HepG2 (cell line): ENCODE data around the gene ANAPC2. TPM values are rescaled to one million over a fixed set of nuclear protein-coding genes. Genes with fewer than 3 reads are reported as not detected.
A peak's percentile ranks its signal among the peaks of the same experiment; 100 is the strongest.

Experiments used
- CC2D1A ChIP-seq: sonication (generic); formaldehyde crosslinking; IDR thresholded peaks from 2 replicates; pipeline ENCODE4 v1.8.1; 2023; ENCODE audit warnings: mild to moderate bottlenecking, missing genetic modification reagents
- IKZF4 ChIP-seq: sonication (generic); formaldehyde crosslinking; IDR thresholded peaks from 2 replicates; pipeline ENCODE4 v1.5.1; 2020; ENCODE audit warnings: borderline replicate concordance, mild to moderate bottlenecking, low read depth, missing genetic modification reagents; ENCODE audit errors: not compliant biosample characterization
- MTA1 ChIP-seq: sonication (generic); formaldehyde crosslinking; IDR thresholded peaks from 2 replicates; pipeline ENCODE4 v1.4.0; 2020; ENCODE audit warnings: missing genetic modification reagents, mild to moderate bottlenecking, borderline replicate concordance
- NFYC ChIP-seq: IDR thresholded peaks from 2 replicates; pipeline ENCODE4 v1.6.1; 2016; ENCODE audit warnings: missing genetic modification reagents, missing compliant biosample characterization
- REL ChIP-seq: sonication (generic); formaldehyde crosslinking; conservative IDR thresholded peaks from 2 replicates; pipeline ENCODE4 v1.8.0; 2022; ENCODE audit warnings: mild to moderate bottlenecking, missing genetic modification reagents, moderate library complexity
- ZNF512 ChIP-seq: sonication (generic); formaldehyde crosslinking; IDR thresholded peaks from 2 replicates; pipeline ENCODE4 v1.4.0; 2020; ENCODE audit warnings: mild to moderate bottlenecking, missing genetic modification reagents
- ZNF558 ChIP-seq: sonication (generic); formaldehyde crosslinking; IDR thresholded peaks from 2 replicates; pipeline ENCODE4 v1.9.0; 2022; ENCODE audit warnings: mild to moderate bottlenecking, missing genetic modification reagents, borderline replicate concordance
- ZNF670 ChIP-seq: sonication (generic); formaldehyde crosslinking; IDR thresholded peaks from 2 replicates; pipeline ENCODE4 v1.8.0; 2022; ENCODE audit warnings: mild to moderate bottlenecking, missing genetic modification reagents, borderline replicate concordance
- ZNF709 ChIP-seq: sonication (generic); formaldehyde crosslinking; IDR thresholded peaks from 2 replicates; pipeline ENCODE4 v1.5.0; 2020; ENCODE audit warnings: mild to moderate bottlenecking, missing genetic modification reagents
- polyA plus RNA-seq, 8 experiments: library from polyadenylated mRNA; depleted of rRNA in 3 of 8; stranded (reverse) in 7 of 8; unstranded in 1 of 8; fragments of >200 nt; fragmentation: Illumina TruSeq in 4 of 8; extraction: Trizol in 4 of 8; gene quantifications; 2 replicates each; pipeline versions ENCODE4 v1.2.1 to v1.2.3, GENCODE V29; 2011 to 2016; ENCODE audit warnings: low read depth in 4 of 8, missing spikeins in 1 of 8, mixed read lengths in 1 of 8; ENCODE audit not compliant: insufficient read depth in 1 of 8
- total RNA-seq, 5 experiments: library from RNA; depleted of rRNA; stranded (reverse); fragments of >200 nt; fragmentation: Illumina TruSeq; extraction: Trizol; gene quantifications; 2 replicates each; pipeline ENCODE4 v1.2.3, GENCODE V29; 2016; ENCODE audit warnings: low read depth in 1 of 5
- TF ChIP-seq, protein P1 (sequence below): sonication (generic); formaldehyde crosslinking; IDR thresholded peaks from 2 replicates; pipeline ENCODE4; 2020; ENCODE audit warnings: missing genetic modification reagents, mild to moderate bottlenecking, borderline replicate concordance
- TF ChIP-seq, protein P2 (sequence below): sonication (generic); formaldehyde crosslinking; IDR thresholded peaks from 2 replicates; pipeline ENCODE4 v1.4.0; 2020; ENCODE audit warnings: missing genetic modification reagents, borderline replicate concordance
- TF ChIP-seq, protein P3 (sequence below): sonication (generic); formaldehyde crosslinking; IDR thresholded peaks from 2 replicates; pipeline ENCODE4 v1.4.0; 2020; ENCODE audit warnings: missing genetic modification reagents
- TF ChIP-seq, protein P4 (sequence below): sonication (generic); formaldehyde crosslinking; IDR thresholded peaks from 2 replicates; pipeline ENCODE4 v1.4.0; 2020; ENCODE audit warnings: missing genetic modification reagents, mild to moderate bottlenecking, borderline replicate concordance

The ANAPC2 gene
- total and polyA plus RNA-seq, 2 of the 13 experiments (the other 11 are each of a cell fraction or from before 2014, with no cell fraction given) = 12.3 to 15.4 TPM

- TF ChIP-seq, protein P1, sequence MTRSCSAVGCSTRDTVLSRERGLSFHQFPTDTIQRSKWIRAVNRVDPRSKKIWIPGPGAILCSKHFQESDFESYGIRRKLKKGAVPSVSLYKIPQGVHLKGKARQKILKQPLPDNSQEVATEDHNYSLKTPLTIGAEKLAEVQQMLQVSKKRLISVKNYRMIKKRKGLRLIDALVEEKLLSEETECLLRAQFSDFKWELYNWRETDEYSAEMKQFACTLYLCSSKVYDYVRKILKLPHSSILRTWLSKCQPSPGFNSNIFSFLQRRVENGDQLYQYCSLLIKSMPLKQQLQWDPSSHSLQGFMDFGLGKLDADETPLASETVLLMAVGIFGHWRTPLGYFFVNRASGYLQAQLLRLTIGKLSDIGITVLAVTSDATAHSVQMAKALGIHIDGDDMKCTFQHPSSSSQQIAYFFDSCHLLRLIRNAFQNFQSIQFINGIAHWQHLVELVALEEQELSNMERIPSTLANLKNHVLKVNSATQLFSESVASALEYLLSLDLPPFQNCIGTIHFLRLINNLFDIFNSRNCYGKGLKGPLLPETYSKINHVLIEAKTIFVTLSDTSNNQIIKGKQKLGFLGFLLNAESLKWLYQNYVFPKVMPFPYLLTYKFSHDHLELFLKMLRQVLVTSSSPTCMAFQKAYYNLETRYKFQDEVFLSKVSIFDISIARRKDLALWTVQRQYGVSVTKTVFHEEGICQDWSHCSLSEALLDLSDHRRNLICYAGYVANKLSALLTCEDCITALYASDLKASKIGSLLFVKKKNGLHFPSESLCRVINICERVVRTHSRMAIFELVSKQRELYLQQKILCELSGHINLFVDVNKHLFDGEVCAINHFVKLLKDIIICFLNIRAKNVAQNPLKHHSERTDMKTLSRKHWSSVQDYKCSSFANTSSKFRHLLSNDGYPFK (CRISPR knock-in tag) = peak; percentile 93
- TF ChIP-seq, protein P2, sequence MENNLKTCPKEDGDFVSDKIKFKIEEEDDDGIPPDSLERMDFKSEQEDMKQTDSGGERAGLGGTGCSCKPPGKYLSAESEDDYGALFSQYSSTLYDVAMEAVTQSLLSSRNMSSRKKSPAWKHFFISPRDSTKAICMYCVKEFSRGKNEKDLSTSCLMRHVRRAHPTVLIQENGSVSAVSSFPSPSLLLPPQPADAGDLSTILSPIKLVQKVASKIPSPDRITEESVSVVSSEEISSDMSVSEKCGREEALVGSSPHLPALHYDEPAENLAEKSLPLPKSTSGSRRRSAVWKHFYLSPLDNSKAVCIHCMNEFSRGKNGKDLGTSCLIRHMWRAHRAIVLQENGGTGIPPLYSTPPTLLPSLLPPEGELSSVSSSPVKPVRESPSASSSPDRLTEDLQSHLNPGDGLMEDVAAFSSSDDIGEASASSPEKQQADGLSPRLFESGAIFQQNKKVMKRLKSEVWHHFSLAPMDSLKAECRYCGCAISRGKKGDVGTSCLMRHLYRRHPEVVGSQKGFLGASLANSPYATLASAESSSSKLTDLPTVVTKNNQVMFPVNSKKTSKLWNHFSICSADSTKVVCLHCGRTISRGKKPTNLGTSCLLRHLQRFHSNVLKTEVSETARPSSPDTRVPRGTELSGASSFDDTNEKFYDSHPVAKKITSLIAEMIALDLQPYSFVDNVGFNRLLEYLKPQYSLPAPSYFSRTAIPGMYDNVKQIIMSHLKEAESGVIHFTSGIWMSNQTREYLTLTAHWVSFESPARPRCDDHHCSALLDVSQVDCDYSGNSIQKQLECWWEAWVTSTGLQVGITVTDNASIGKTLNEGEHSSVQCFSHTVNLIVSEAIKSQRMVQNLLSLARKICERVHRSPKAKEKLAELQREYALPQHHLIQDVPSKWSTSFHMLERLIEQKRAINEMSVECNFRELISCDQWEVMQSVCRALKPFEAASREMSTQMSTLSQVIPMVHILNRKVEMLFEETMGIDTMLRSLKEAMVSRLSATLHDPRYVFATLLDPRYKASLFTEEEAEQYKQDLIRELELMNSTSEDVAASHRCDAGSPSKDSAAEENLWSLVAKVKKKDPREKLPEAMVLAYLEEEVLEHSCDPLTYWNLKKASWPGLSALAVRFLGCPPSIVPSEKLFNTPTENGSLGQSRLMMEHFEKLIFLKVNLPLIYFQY (CRISPR knock-in tag) = 0 out of 2 replicates have a peak, but pooled peaks have one; percentile 20
- no peak for TF ChIP-seq CC2D1A (CRISPR knock-in tag)
- peak; percentile 66; the same call in 1 of the 2 replicates for TF ChIP-seq ZNF670 (CRISPR knock-in tag)
- TF ChIP-seq NFYC = peak; percentile 95
- no peak for TF ChIP-seq ZNF512
- TF ChIP-seq, protein P3, sequence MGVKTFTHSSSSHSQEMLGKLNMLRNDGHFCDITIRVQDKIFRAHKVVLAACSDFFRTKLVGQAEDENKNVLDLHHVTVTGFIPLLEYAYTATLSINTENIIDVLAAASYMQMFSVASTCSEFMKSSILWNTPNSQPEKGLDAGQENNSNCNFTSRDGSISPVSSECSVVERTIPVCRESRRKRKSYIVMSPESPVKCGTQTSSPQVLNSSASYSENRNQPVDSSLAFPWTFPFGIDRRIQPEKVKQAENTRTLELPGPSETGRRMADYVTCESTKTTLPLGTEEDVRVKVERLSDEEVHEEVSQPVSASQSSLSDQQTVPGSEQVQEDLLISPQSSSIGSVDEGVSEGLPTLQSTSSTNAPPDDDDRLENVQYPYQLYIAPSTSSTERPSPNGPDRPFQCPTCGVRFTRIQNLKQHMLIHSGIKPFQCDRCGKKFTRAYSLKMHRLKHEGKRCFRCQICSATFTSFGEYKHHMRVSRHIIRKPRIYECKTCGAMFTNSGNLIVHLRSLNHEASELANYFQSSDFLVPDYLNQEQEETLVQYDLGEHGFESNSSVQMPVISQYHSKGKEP (CRISPR knock-in tag) = no peak
- TF ChIP-seq, protein P4, sequence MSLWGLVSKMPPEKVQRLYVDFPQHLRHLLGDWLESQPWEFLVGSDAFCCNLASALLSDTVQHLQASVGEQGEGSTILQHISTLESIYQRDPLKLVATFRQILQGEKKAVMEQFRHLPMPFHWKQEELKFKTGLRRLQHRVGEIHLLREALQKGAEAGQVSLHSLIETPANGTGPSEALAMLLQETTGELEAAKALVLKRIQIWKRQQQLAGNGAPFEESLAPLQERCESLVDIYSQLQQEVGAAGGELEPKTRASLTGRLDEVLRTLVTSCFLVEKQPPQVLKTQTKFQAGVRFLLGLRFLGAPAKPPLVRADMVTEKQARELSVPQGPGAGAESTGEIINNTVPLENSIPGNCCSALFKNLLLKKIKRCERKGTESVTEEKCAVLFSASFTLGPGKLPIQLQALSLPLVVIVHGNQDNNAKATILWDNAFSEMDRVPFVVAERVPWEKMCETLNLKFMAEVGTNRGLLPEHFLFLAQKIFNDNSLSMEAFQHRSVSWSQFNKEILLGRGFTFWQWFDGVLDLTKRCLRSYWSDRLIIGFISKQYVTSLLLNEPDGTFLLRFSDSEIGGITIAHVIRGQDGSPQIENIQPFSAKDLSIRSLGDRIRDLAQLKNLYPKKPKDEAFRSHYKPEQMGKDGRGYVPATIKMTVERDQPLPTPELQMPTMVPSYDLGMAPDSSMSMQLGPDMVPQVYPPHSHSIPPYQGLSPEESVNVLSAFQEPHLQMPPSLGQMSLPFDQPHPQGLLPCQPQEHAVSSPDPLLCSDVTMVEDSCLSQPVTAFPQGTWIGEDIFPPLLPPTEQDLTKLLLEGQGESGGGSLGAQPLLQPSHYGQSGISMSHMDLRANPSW (CRISPR knock-in tag) = 0 out of 2 replicates have a peak, but pooled peaks have one; percentile 47
- TF ChIP-seq IKZF4 (CRISPR knock-in tag) = no peak
- TF ChIP-seq MTA1 = peak; percentile 82; the same call in 1 of the 2 replicates
- TF ChIP-seq REL (CRISPR knock-in tag) = peak; percentile 72; the same call in 1 of the 2 replicates
- TF ChIP-seq ZNF709 = peak; percentile 46; the same call in 1 of the 2 replicates
- peak; percentile 17; the same call in 1 of the 2 replicates for TF ChIP-seq ZNF558 (CRISPR knock-in tag)
These were observed 12.2 kb upstream of the ANAPC2 start, which contains the start of gene TPRN (continued) for GRCh38 chr9:137200311-137201204.
